CD4-positive, alpha-beta memory T cell (primary cell): Measurements from ENCODE around the gene MACROD2. TPM values are rescaled to one million over a fixed set of nuclear protein-coding genes. Genes with fewer than 3 reads are reported as not detected.

Experiments
- CTCF ChIA-PET: fragments of 350-600 bp; sonication (Branson Sonifier 250); formaldehyde crosslinking; loops from one replicate; lab custom pipeline; 2021; ENCODE audit warnings: inconsistent platforms; ENCODE audit not compliant: partially characterized antibody; lab: Charles Lee
- POLR2A ChIA-PET: fragments of 350-600 bp; sonication (Branson Sonifier 250); formaldehyde crosslinking; loops from one replicate; lab custom pipeline; 2021; ENCODE audit not compliant: partially characterized antibody; lab: Charles Lee
- DNase-seq, 5 donors: peaks; one replicate each; pipeline versions ENCODE4 v3.0.0 to v3.0.0-alpha.2; 2020 to 2022; ENCODE audit warnings: mixed read lengths in 1 of 5
- H3K27ac ChIP-seq: one replicate; pipeline ENCODE4 v1.7.0; 2013; ENCODE audit warnings: low read depth, low read length
- H3K27me3 ChIP-seq: 2 replicates; pipeline ENCODE4 v1.7.0; 2013; ENCODE audit warnings: mild to moderate bottlenecking, low read length, moderate library complexity; ENCODE audit not compliant: insufficient read depth
- H3K36me3 ChIP-seq: 2 replicates; pipeline ENCODE4 v1.7.0; 2013; ENCODE audit warnings: mild to moderate bottlenecking, low read length, moderate library complexity; ENCODE audit not compliant: insufficient read depth
- H3K4me1 ChIP-seq: 2 replicates; pipeline ENCODE4 v1.7.0; 2013; ENCODE audit warnings: mild to moderate bottlenecking, low read length, moderate library complexity; ENCODE audit not compliant: insufficient read depth
- H3K4me3 ChIP-seq, 2 donors: one replicate each; pipeline ENCODE4 v1.7.0; 2013; ENCODE audit warnings: low read length in 2 of 2, mild to moderate bottlenecking in 1 of 2
- H3K9me3 ChIP-seq, 2 donors: one replicate each; pipeline ENCODE4 v1.7.0; 2013; ENCODE audit warnings: low read length in 2 of 2, control low read depth in 1 of 2; ENCODE audit not compliant: control insufficient read depth in 1 of 2
- H3K27ac Mint-ChIP-seq, 7 donors: one replicate each; pipeline ENCODE4 v1.8.0; 2020 to 2021; ENCODE audit warnings: mixed read lengths in 7 of 7, mild to moderate bottlenecking in 6 of 7, inconsistent platforms in 3 of 7, moderate library complexity in 3 of 7
- H3K27me3 Mint-ChIP-seq, 2 donors: one replicate each; pipeline ENCODE4 v1.8.0; 2020 to 2021; ENCODE audit warnings: mixed read lengths in 2 of 2
- H3K36me3 Mint-ChIP-seq, 2 donors: one replicate each; pipeline ENCODE4 v1.8.0; 2020 to 2021; ENCODE audit warnings: mixed read lengths in 2 of 2, inconsistent platforms in 1 of 2, mild to moderate bottlenecking in 1 of 2
- H3K4me1 Mint-ChIP-seq, 4 donors: one replicate each; pipeline ENCODE4 v1.8.0; 2020 to 2021; ENCODE audit warnings: mixed read lengths in 4 of 4, mild to moderate bottlenecking in 1 of 4
- H3K4me3 Mint-ChIP-seq, 8 donors: one replicate each; pipeline ENCODE4 v1.8.0; 2020 to 2021; ENCODE audit warnings: mixed read lengths in 8 of 8, mild to moderate bottlenecking in 7 of 8, moderate library complexity in 6 of 8, inconsistent platforms in 3 of 8
- H3K9me3 Mint-ChIP-seq, 8 donors: one replicate each; pipeline ENCODE4 v1.8.0; 2020 to 2021; ENCODE audit warnings: mixed read lengths in 8 of 8, mild to moderate bottlenecking in 5 of 8, inconsistent platforms in 3 of 8, moderate library complexity in 1 of 8
- intact Hi-C: fragments of 100-400 bp; cut with micrococcal nuclease; formaldehyde crosslinking; loops from one replicate; pipeline ENCODE4 v1.15.1; 2023
- polyA plus RNA-seq, 2 donors: library from polyadenylated mRNA; unstranded; fragments of 300-500 nt; fragmentation: Illumina TruSeq; gene quantifications; one replicate each; pipeline ENCODE4 v1.2.3, GENCODE V29; 2021
- total RNA-seq, 2 experiments: library from RNA; stranded (reverse); gene quantifications; one replicate each; pipeline ENCODE4 v1.2.3, GENCODE V29; 2021

MACROD2 gene
- total and polyA plus RNA-seq, 4 experiments from 2014 or later = not detected

GRCh38 chr20:14845199-14846160 is 850.2 kb downstream of the MACROD2 start:
- Histone ChIP-seq H3K4me3 (no peak overlapping the region), H3K27ac (no peak overlapping the region), H3K4me1 (no peaks in the 10 kb centered on the region), H3K36me3 (no peaks in the 10 kb centered on the region), H3K9me3 (no peaks in the 10 kb centered on the region), H3K27me3 (no peaks in the 10 kb centered on the region)
- H3K4me3 Mint-ChIP-seq = no peak overlapping the region
- no peaks in the 10 kb centered on the region for H3K36me3 Mint-ChIP-seq
- CTCF ChIA-PET = no interaction called here
- H3K9me3 Mint-ChIP-seq = peaks cover 0 to 19% (median 11%) of the 10 kb centered on the region in 8 donors
- no peaks in the 10 kb centered on the region for H3K4me1 Mint-ChIP-seq
- H3K27ac Mint-ChIP-seq = no peak overlapping the region
- H3K27me3 Mint-ChIP-seq = no peaks in the 10 kb centered on the region
- intact Hi-C loops = no loop called here
- DNase-seq = no peak
- POLR2A ChIA-PET = no interaction called here

- Histone ChIP-seq H3K4me3 (no peak overlapping the region), H3K27me3 (no peaks in the 10 kb centered on the region), H3K36me3 (no peaks in the 10 kb centered on the region), H3K4me1 (no peaks in the 10 kb centered on the region), H3K9me3 (no peaks in the 10 kb centered on the region), H3K27ac (no peak overlapping the region)
- Mint-ChIP-seq H3K9me3 (peaks cover 2 to 22% (median 12%) of the 10 kb centered on the region in 8 donors), H3K4me1 (no peaks in the 10 kb centered on the region), H3K4me3 (no peak overlapping the region), H3K27me3 (no peaks in the 10 kb centered on the region), H3K27ac (no peak overlapping the region), H3K36me3 (no peaks in the 10 kb centered on the region)
- ChIA-PET POLR2A (no interaction called here), CTCF (no interaction called here)
- DNase-seq = no peak
- intact Hi-C loops = no loop called here
Observed at GRCh38 chr20:14848806-14849205, 853.5 kb downstream of the MACROD2 start.

- intact Hi-C loops = no loop called here
- ChIA-PET CTCF (no interaction called here), POLR2A (interaction anchor here (0.6 kb wide), 1 partner anchor 905 kb away, joined by 3 read pairs; no protein-coding TSS in a partner anchor)
- Histone ChIP-seq H3K9me3 (no peaks in the 10 kb centered on the region), H3K36me3 (no peaks in the 10 kb centered on the region), H3K4me1 (no peaks in the 10 kb centered on the region), H3K4me3 (no peak overlapping the region), H3K27me3 (no peaks in the 10 kb centered on the region), H3K27ac (no peak overlapping the region)
- no peaks in the 10 kb centered on the region for H3K4me1 Mint-ChIP-seq
- no peak for DNase-seq
- H3K4me3 Mint-ChIP-seq = no peak overlapping the region
- H3K9me3 Mint-ChIP-seq = peaks cover 2 to 18% (median 11%) of the 10 kb centered on the region in 8 donors
- H3K27ac Mint-ChIP-seq = no peak overlapping the region
- no peaks in the 10 kb centered on the region for H3K27me3 Mint-ChIP-seq
- H3K36me3 Mint-ChIP-seq = no peaks in the 10 kb centered on the region
Observed at GRCh38 chr20:14853079-14853478, 857.8 kb downstream of the MACROD2 start.

- Histone ChIP-seq H3K27ac (no peak overlapping the region), H3K9me3 (no peaks in the 10 kb centered on the region), H3K4me1 (no peaks in the 10 kb centered on the region), H3K27me3 (no peaks in the 10 kb centered on the region), H3K36me3 (no peaks in the 10 kb centered on the region), H3K4me3 (no peak overlapping the region)
- Mint-ChIP-seq H3K27ac (no peak overlapping the region), H3K4me3 (no peak overlapping the region), H3K4me1 (no peaks in the 10 kb centered on the region), H3K36me3 (no peaks in the 10 kb centered on the region), H3K9me3 (peaks cover 2 to 16% (median 10%) of the 10 kb centered on the region in 8 donors), H3K27me3 (no peaks in the 10 kb centered on the region)
- POLR2A ChIA-PET = no interaction called here
- intact Hi-C loops = no loop called here
- no peak for DNase-seq
- CTCF ChIA-PET = interaction anchor here (0.8 kb wide), 1 partner anchor 15 kb away, joined by 3 read pairs; no protein-coding TSS in a partner anchor
Observed at GRCh38 chr20:14855171-14855570, 859.9 kb downstream of the MACROD2 start.

- CTCF ChIA-PET = no interaction called here
- Mint-ChIP-seq H3K27ac (no peak overlapping the region), H3K27me3 (no peaks in the 10 kb centered on the region), H3K4me3 (no peak overlapping the region), H3K36me3 (no peaks in the 10 kb centered on the region), H3K4me1 (no peaks in the 10 kb centered on the region), H3K9me3 (peaks cover 0 to 12% (median 3%) of the 10 kb centered on the region in 8 donors)
- no peak overlapping the region for H3K27ac ChIP-seq
- no peaks in the 10 kb centered on the region for H3K36me3 ChIP-seq
- intact Hi-C loops = no loop called here
- POLR2A ChIA-PET = no interaction called here
- no peak for DNase-seq
- no peaks in the 10 kb centered on the region for H3K27me3 ChIP-seq
- H3K9me3 ChIP-seq = no peaks in the 10 kb centered on the region
- no peaks in the 10 kb centered on the region for H3K4me1 ChIP-seq
- H3K4me3 ChIP-seq = no peak overlapping the region
Observed at GRCh38 chr20:14859627-14860026, 864.3 kb downstream of the MACROD2 start.

GRCh38 chr20:14860410-14860814 is 865.1 kb downstream of the MACROD2 start:
- ChIA-PET POLR2A (no interaction called here), CTCF (no interaction called here)
- Histone ChIP-seq H3K36me3 (no peaks in the 10 kb centered on the region), H3K27me3 (no peaks in the 10 kb centered on the region), H3K27ac (no peak overlapping the region), H3K4me1 (no peaks in the 10 kb centered on the region), H3K4me3 (no peak overlapping the region), H3K9me3 (no peaks in the 10 kb centered on the region)
- peaks cover 0 to 12% (median 3%) of the 10 kb centered on the region in 8 donors for H3K9me3 Mint-ChIP-seq
- H3K27me3 Mint-ChIP-seq = no peaks in the 10 kb centered on the region
- no peak for DNase-seq
- H3K36me3 Mint-ChIP-seq = no peaks in the 10 kb centered on the region
- intact Hi-C loops = no loop called here
- no peak overlapping the region for H3K27ac Mint-ChIP-seq
- no peak overlapping the region for H3K4me3 Mint-ChIP-seq
- no peaks in the 10 kb centered on the region for H3K4me1 Mint-ChIP-seq

GRCh38 chr20:14861028-14861699 is 865.8 kb downstream of the MACROD2 start:
- Mint-ChIP-seq H3K27me3 (no peaks in the 10 kb centered on the region), H3K9me3 (peaks cover 0 to 10% (median 3%) of the 10 kb centered on the region in 8 donors), H3K36me3 (no peaks in the 10 kb centered on the region), H3K4me3 (no peak overlapping the region), H3K27ac (no peak overlapping the region), H3K4me1 (no peaks in the 10 kb centered on the region)
- Histone ChIP-seq H3K4me1 (no peaks in the 10 kb centered on the region), H3K9me3 (no peaks in the 10 kb centered on the region), H3K4me3 (no peak overlapping the region), H3K27ac (no peak overlapping the region), H3K36me3 (no peaks in the 10 kb centered on the region), H3K27me3 (no peaks in the 10 kb centered on the region)
- ChIA-PET POLR2A (no interaction called here), CTCF (no interaction called here)
- intact Hi-C loops = no loop called here
- no peak for DNase-seq
